Natural killer cell (primary cell): Measurements from ENCODE around the gene LARP4B. TPM values are rescaled to one million over a fixed set of nuclear protein-coding genes. Genes with fewer than 3 reads are reported as not detected.

Experiments used
- ATAC-seq, 3 donors: fragments of 150-1000 bp in 2 of 3; fragments of 200-7000 bp in 1 of 3; cut with Tn5 transposase; 1 replicate in 1 of 3; 2 replicates in 2 of 3; pipeline ENCODE4 v1.10.0; 2021; ENCODE audit warnings: mild to moderate bottlenecking in 2 of 3, moderate library complexity in 2 of 3
- DNase-seq, 2 donors: peaks; one replicate each; pipeline versions ENCODE4 v3.0.0 to v3.0.0-alpha.2; 2013 to 2021; ENCODE audit warnings: mixed read lengths in 1 of 2
- H3K27ac ChIP-seq: one replicate; pipeline ENCODE4 v1.5.1; 2013; ENCODE audit warnings: mild to moderate bottlenecking, low read length
- H3K27me3 ChIP-seq: one replicate; pipeline ENCODE4 v1.6.1; 2013; ENCODE audit warnings: low read length; ENCODE audit not compliant: control insufficient read depth, insufficient read depth
- H3K36me3 ChIP-seq: one replicate; pipeline ENCODE4 v1.6.1; 2013; ENCODE audit warnings: low read length; ENCODE audit not compliant: control insufficient read depth, insufficient read depth
- H3K4me1 ChIP-seq: one replicate; pipeline ENCODE4 v1.6.1; 2013; ENCODE audit warnings: low read length; ENCODE audit not compliant: control insufficient read depth, insufficient read depth
- H3K4me3 ChIP-seq: one replicate; pipeline ENCODE4 v1.5.1; 2013; ENCODE audit warnings: low read length
- H3K9me3 ChIP-seq: one replicate; pipeline ENCODE4 v1.6.1; 2013; ENCODE audit warnings: low read length; ENCODE audit not compliant: control insufficient read depth, insufficient read depth
- H3K27ac Mint-ChIP-seq, 2 donors: one replicate each; pipeline ENCODE4 v1.8.0; 2022; ENCODE audit warnings: mild to moderate bottlenecking in 2 of 2, mixed read lengths in 2 of 2, moderate library complexity in 1 of 2
- H3K27me3 Mint-ChIP-seq, 2 donors: one replicate each; pipeline ENCODE4 v1.8.0; 2022; ENCODE audit warnings: low read depth in 2 of 2, mixed read lengths in 2 of 2
- H3K36me3 Mint-ChIP-seq: one replicate; pipeline ENCODE4 v1.8.0; 2022; ENCODE audit warnings: mixed read lengths
- H3K4me1 Mint-ChIP-seq, 2 donors: one replicate each; pipeline ENCODE4 v1.8.0; 2022; ENCODE audit warnings: mixed read lengths in 2 of 2
- H3K4me3 Mint-ChIP-seq: one replicate; pipeline ENCODE4 v1.8.0; 2022; ENCODE audit warnings: mild to moderate bottlenecking, moderate library complexity, mixed read lengths
- H3K9me3 Mint-ChIP-seq, 2 donors: one replicate each; pipeline ENCODE4 v1.8.0; 2022; ENCODE audit warnings: mixed read lengths in 2 of 2
- CTCF ChIP-seq: fragments of 200-600 bp; IDR thresholded peaks from one replicate; pipeline ENCODE4 v1.8.0; 2022; ENCODE audit warnings: antibody characterized with exemption
- WGBS: methylation state at CpG from one replicate; pipeline ENCODE4 v1.1.7; 2013; ENCODE audit warnings: missing lambda C conversion rate; ENCODE audit not compliant: insufficient coverage; 5-methylcytosine and 5-hydroxymethylcytosine counted together
- intact Hi-C: fragments of 100-400 bp; cut with micrococcal nuclease; formaldehyde crosslinking; loops from one replicate; pipeline ENCODE4 v1.14.2; 2022
- total RNA-seq, 4 donors: library from RNA; stranded (reverse); fragments of 120-200 nt in 1 of 4; gene quantifications; one replicate each; pipeline versions ENCODE4 v1.2.3 to v1.2.4, GENCODE V29; 2013 to 2022

LARP4B gene
- total RNA-seq, 3 donors from 2014 or later (not counting 1 experiment from before 2014, with no cell fraction given) = 75.5 to 95.4 (median 90.2) TPM

DNA sequence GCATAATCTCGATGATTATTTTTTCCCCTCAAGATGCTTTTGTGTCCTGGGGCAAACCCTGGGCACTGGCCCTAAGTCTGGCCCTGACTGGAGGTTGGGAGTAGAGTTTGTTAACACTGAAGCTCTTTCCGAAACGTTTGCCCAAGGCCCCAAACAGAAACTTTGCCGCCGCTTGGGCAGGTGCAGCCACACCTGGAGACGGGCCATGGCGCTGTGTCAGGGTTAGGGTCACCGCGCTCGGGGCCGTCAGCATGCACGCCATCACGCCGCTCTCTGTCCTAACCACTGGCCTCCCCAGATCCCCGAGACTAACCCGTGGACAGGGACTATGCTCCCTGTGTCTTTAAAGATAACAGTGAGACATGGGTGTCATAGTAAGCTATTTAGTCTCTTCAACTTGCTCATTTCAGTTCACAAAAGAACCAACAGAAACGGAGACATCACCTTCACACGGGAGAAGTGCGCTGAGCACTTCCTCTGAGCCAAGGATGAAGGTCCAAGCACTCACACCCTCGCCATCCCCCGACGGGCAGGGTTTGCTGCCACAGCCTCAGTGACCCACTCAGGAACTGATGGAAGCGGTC is 156.8 kb downstream of the LARP4B start:
- intact Hi-C loops = no loop called here
- H3K9me3 ChIP-seq = no peaks in the 10 kb centered on the region
- no peaks in the 10 kb centered on the region for H3K36me3 ChIP-seq
- no peak overlapping the region for H3K27ac ChIP-seq
- Mint-ChIP-seq H3K4me3 (no peak overlapping the region), H3K9me3 (no peaks in the 10 kb centered on the region), H3K27ac (no peak overlapping the region), H3K27me3 (no peaks in the 10 kb centered on the region), H3K4me1 (peaks cover 0 to 6% of the 10 kb centered on the region in 2 donors), H3K36me3 (no peaks in the 10 kb centered on the region)
- 91% methylated on average over 23 of the region's 23 CpGs for WGBS
- TF ChIP-seq CTCF = no peak
- H3K4me1 ChIP-seq = no peaks in the 10 kb centered on the region
- ATAC-seq = no peak
- no peak overlapping the region for H3K4me3 ChIP-seq
- no peak for DNase-seq
- H3K27me3 ChIP-seq = no peaks in the 10 kb centered on the region

- DNase-seq (no peak), ATAC-seq (no peak)
- Histone ChIP-seq H3K36me3 (no peaks in the 10 kb centered on the region), H3K27ac (no peak overlapping the region), H3K27me3 (no peaks in the 10 kb centered on the region), H3K9me3 (no peaks in the 10 kb centered on the region), H3K4me3 (no peak overlapping the region), H3K4me1 (no peaks in the 10 kb centered on the region)
- intact Hi-C loops = no loop called here
- Mint-ChIP-seq H3K27ac (no peak overlapping the region), H3K27me3 (no peaks in the 10 kb centered on the region), H3K4me1 (peaks cover 0 to 6% of the 10 kb centered on the region in 2 donors), H3K4me3 (no peak overlapping the region), H3K9me3 (no peaks in the 10 kb centered on the region), H3K36me3 (no peaks in the 10 kb centered on the region)
- 86% methylated on average over 13 of the region's 13 CpGs for WGBS
- TF ChIP-seq CTCF = no peak
These were observed 157.3 kb downstream of the LARP4B start for GRCh38 chr10:774223-774622.

- no peak overlapping the region for H3K27ac ChIP-seq
- no peak overlapping the region for H3K27ac Mint-ChIP-seq
- no peaks in the 10 kb centered on the region for H3K27me3 Mint-ChIP-seq
- ATAC-seq (peak in 1 of 3 donors; percentile 15), DNase-seq (no peak)
- no peak overlapping the region for H3K4me3 Mint-ChIP-seq
- no peaks in the 10 kb centered on the region for H3K9me3 ChIP-seq
- intact Hi-C loops = no loop called here
- H3K4me1 ChIP-seq = no peaks in the 10 kb centered on the region
- H3K36me3 Mint-ChIP-seq = no peaks in the 10 kb centered on the region
- no peaks in the 10 kb centered on the region for H3K9me3 Mint-ChIP-seq
- H3K27me3 ChIP-seq = no peaks in the 10 kb centered on the region
- H3K4me3 ChIP-seq = no peak overlapping the region
- TF ChIP-seq CTCF = no peak
- H3K4me1 Mint-ChIP-seq = peaks cover 0 to 6% of the 10 kb centered on the region in 2 donors
- H3K36me3 ChIP-seq = no peaks in the 10 kb centered on the region
- WGBS = 94% methylated on average over 27 of the region's 27 CpGs
These were observed 157.8 kb downstream of the LARP4B start for GRCh38 chr10:773562-774161.

- no peak for ATAC-seq
- Mint-ChIP-seq H3K9me3 (no peaks in the 10 kb centered on the region), H3K4me3 (no peak overlapping the region), H3K36me3 (no peaks in the 10 kb centered on the region), H3K27ac (no peak overlapping the region), H3K4me1 (no peaks in the 10 kb centered on the region), H3K27me3 (no peaks in the 10 kb centered on the region)
- WGBS = 73% methylated on average over 14 of the region's 14 CpGs
- H3K9me3 ChIP-seq = peaks cover 4% of the 10 kb centered on the region
- no peak overlapping the region for H3K4me3 ChIP-seq
- no peaks in the 10 kb centered on the region for H3K4me1 ChIP-seq
- no peaks in the 10 kb centered on the region for H3K27me3 ChIP-seq
- no peak for DNase-seq
- TF ChIP-seq CTCF = no peak
- intact Hi-C loops = no loop called here
- no peak overlapping the region for H3K27ac ChIP-seq
- no peaks in the 10 kb centered on the region for H3K36me3 ChIP-seq
These were observed 159.3 kb downstream of the LARP4B start for GRCh38 chr10:772227-772637.
